NB4 (cell line): ENCODE data around the gene HARS1.
"Not testable (repeated sequence)": the region's sequence is repeated elsewhere in the genome, so short reads cannot be mapped to it uniquely, and the experiment has no call there.

Experiments used
- DNase-seq: peaks from one replicate; pipeline ENCODE4 v3.0.0; 2010; ENCODE audit warnings: low read depth
- H3K4me3 ChIP-seq: one replicate; pipeline ENCODE4 v1.5.1; 2011; ENCODE audit warnings: mild to moderate bottlenecking, low read depth, low read length, moderate library complexity
- CTCF ChIP-seq: IDR thresholded peaks from one replicate; pipeline ENCODE4 v1.5.1; 2012; ENCODE audit warnings: low read depth, low read length
- MAX ChIP-seq: IDR thresholded peaks from 2 replicates; pipeline ENCODE4 v1.6.1; 2011; ENCODE audit warnings: low read depth, low read length
- MYC ChIP-seq: IDR thresholded peaks from 2 replicates; pipeline ENCODE4 v1.6.1; 2011; ENCODE audit warnings: low read depth, low read length
- POLR2A ChIP-seq: IDR thresholded peaks from 2 replicates; pipeline ENCODE4 v1.6.1; 2011; ENCODE audit warnings: mild to moderate bottlenecking; ENCODE audit not compliant: insufficient read length; ENCODE audit errors: extremely low read depth

The HARS1 gene

GRCh38 chr5:140718266-140718592 lies 27.1 kb upstream of the HARS1 start:
- no peak for DNase-seq
- TF ChIP-seq MYC: no peak
- TF ChIP-seq POLR2A: no peak
- TF ChIP-seq MAX: no peak
- no peak for TF ChIP-seq CTCF
- no peak overlapping the region for H3K4me3 ChIP-seq

- H3K4me3 ChIP-seq, DNase-seq: not testable (repeated sequence)
These were observed 25.1 kb upstream of the HARS1 start for GRCh38 chr5:140716238-140716637.

GRCh38 chr5:140713562-140714094 lies 22.5 kb upstream of the HARS1 start:
- DNase-seq: no peak
- H3K4me3 ChIP-seq: no peak overlapping the region
- TF ChIP-seq MAX (no peak), MYC (no peak), POLR2A (no peak), CTCF (no peak)

- H3K4me3 ChIP-seq: peak overlapping the region; percentile 19
- TF ChIP-seq MAX (no peak), POLR2A (no peak), CTCF (no peak), MYC (no peak)
- no peak for DNase-seq
These were observed 20.6 kb upstream of the HARS1 start for GRCh38 chr5:140711794-140712193.

- TF ChIP-seq POLR2A: peak; percentile 22
- TF ChIP-seq MAX: peak; percentile 62
- peak; percentile 50 for TF ChIP-seq MYC
- TF ChIP-seq CTCF: no peak
- H3K4me3 ChIP-seq: peak overlapping the region; percentile 92
- DNase-seq: peak; percentile 97
These were observed 19.9 kb upstream of the HARS1 start for GRCh38 chr5:140710899-140711552.

GRCh38 chr5:140708787-140709186 lies 17.6 kb upstream of the HARS1 start:
- H3K4me3 ChIP-seq, DNase-seq: not testable (repeated sequence)

- no peak for DNase-seq
- no peak overlapping the region for H3K4me3 ChIP-seq
- TF ChIP-seq CTCF (no peak), POLR2A (no peak), MYC (no peak), MAX (no peak)
These were observed 16.6 kb upstream of the HARS1 start for GRCh38 chr5:140707812-140708211.
